ENCODE measurements around the gene FBRSL1.
"Not testable (repeated sequence)": the region's sequence is repeated elsewhere in the genome, so short reads cannot be mapped to it uniquely, and the experiment has no call there.

The FBRSL1 gene

DNA sequence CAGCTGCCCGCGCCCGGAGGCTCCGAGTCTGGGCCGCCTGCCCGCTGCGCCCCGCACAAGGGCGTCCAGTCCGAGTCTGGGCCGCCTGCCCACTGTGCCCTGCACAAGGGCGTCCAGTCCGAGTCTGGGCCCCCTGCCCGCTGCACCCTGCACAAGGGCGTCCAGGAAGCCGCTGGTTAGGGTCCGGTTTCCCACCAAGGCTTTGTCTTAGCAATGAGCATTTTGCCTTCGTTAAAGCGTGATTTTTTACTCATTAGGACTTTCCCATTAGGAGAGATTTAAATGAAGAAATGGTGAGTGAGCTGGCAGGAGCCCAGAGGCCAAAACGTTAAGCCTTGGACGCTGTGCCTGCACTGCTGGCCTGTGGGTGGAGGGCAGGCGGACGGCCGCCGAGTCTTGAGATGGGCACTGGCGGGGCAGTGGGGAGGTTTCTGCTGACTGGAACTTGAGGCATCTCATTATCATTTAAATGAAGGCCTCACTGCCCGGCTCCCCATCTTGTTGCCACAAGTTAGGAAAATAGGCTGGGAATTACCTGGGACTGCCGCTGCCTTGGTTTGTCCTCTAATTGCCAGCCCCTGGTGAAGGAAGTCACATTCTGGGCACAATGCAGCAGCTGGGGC lies 36.0 kb downstream of the FBRSL1 start:
- no peak for DNase-seq (ENCODE audit: low spot score)

- DNase-seq (ENCODE audit: low spot score): no peak
Measured at GRCh38 chr12:132527186-132527882, 37.4 kb downstream of the FBRSL1 start.

DNA sequence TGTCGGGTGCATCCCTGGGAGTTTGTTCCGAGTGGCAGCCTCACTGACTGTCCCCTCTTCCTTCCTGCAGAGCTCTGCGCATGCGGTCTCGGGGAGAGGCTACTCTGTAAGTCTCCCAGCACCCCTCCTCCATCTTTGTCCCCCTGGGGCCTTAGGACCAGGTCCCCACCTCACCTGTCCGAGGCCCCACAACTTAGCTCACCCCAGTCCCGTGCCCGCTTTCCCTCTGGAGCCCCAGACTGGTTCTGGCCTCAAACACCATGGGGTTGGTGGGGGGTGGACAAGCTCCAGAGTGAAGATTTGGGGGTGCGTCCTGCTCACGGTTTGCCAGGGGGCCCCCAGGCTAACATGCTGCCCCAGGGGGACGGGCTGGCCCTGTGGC lies 37.9 kb downstream of the FBRSL1 start:
- no peak for DNase-seq (ENCODE audit: low spot score)

- DNase-seq (ENCODE audit: low spot score): no peak
Measured at GRCh38 chr12:132528564-132529106, 38.7 kb downstream of the FBRSL1 start.

DNA sequence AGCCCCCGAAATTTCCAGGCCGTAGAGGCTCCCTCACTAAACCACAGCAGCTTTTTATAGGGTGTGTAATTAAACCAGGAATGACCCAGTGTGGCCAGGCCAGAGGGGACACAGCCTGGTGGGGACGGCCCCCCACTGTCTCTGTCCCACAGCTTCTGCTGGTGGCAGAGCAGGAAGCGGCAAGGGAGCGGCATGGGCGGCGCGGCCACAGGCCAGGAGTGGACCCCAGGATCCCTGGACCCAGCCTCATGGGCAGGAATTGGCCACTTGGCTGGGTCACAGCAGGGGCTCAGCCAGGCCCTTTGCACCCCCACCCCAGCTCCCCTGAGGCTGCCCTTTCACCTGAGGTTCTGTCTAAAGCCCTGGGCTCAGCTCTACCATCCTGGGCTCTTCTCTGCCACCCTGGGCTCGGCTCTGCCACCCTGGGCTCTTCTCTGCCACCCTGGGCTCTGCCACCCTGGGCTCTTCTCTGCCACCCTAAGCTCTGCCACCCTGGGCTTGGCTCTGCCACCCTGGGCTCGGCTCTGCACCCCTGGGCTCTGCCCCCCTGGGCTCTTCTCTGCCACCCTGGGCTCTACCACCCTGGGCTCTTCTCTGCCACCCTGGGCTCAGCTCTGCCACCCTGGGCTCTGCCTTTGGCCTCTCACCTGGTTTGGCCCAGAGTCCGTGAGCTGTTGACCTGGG lies 39.3 kb downstream of the FBRSL1 start:
- no peak for DNase-seq (ENCODE audit: low spot score)

DNA sequence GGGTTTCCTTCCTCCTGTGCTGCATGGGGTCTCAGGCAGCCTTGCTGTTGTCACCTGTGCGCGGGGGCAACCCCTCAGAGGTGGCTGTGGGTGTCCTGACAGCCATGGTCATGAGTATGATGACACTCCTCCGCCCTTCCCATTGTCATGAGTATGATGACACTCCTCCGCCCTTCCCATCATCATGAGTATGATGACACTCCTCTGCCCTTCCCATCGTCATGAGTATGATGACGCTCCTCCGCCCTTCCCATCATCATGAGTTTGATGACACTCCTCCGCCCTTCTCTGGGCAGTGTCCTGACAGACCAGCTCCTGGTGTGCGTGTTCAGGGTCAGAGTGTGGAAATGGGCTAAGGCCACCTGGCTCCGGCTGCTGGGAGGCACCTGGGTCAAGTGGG lies 40.0 kb downstream of the FBRSL1 start:
- DNase-seq (ENCODE audit: low spot score): no peak

GRCh38 chr12:132530447-132530846 lies 40.5 kb downstream of the FBRSL1 start:
- no peak for DNase-seq (ENCODE audit: low spot score)

DNA sequence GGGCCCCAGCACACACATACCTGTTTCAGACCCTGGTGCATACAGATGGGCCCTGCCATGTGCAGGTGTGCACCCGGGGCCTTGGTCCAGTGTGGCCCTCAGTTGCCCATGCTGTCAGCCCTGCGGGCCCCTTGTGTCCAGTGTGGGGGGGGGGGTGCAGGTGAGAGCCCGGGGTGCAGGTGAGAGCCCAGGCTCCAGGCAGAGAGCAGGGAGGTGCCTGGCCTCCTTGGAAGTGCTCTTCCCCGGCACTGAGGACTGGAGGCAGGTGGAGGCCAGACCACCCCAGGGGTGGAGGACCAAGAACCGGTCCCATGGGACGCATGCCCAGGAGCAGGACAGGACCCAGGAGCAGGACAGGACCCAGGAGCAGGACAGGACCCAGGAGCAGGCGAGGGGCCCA lies 40.9 kb downstream of the FBRSL1 start:
- DNase-seq (ENCODE audit: low spot score): no peak

GRCh38 chr12:132532711-132533583 lies 43.0 kb downstream of the FBRSL1 start:
- not testable (repeated sequence) for DNase-seq (ENCODE audit: low spot score)

- no peak for DNase-seq (ENCODE audit: low spot score)
Measured at GRCh38 chr12:132533584-132533958, 43.6 kb downstream of the FBRSL1 start.

- DNase-seq (ENCODE audit: low spot score): no peak
Measured at GRCh38 chr12:132534076-132534475, 44.1 kb downstream of the FBRSL1 start.

DNA sequence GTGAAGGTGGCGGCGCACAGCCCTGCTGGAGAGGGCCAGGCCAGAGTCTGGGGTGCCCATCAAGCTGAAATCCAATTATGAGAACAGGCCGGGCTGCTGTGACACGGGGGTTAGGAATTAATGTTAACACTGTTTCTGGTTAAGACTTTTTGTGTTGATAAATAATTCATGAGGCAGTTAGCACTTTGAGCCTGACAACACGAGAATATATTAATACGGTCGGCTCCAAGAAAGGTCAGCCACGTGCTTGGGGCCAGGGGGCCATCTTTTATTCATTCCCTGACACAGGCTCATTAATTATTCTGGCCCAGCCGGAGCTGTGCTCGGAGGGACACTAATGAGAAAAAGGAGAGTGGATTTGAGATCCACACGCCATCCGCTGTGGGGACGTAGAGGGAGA lies 45.1 kb downstream of the FBRSL1 start:
- no peak for DNase-seq (ENCODE audit: low spot score)

GRCh38 chr12:132536102-132536876 lies 46.3 kb downstream of the FBRSL1 start:
- DNase-seq (ENCODE audit: low spot score): no peak

- DNase-seq (ENCODE audit: low spot score): no peak
Measured at GRCh38 chr12:132537049-132537448, 47.1 kb downstream of the FBRSL1 start.

DNA sequence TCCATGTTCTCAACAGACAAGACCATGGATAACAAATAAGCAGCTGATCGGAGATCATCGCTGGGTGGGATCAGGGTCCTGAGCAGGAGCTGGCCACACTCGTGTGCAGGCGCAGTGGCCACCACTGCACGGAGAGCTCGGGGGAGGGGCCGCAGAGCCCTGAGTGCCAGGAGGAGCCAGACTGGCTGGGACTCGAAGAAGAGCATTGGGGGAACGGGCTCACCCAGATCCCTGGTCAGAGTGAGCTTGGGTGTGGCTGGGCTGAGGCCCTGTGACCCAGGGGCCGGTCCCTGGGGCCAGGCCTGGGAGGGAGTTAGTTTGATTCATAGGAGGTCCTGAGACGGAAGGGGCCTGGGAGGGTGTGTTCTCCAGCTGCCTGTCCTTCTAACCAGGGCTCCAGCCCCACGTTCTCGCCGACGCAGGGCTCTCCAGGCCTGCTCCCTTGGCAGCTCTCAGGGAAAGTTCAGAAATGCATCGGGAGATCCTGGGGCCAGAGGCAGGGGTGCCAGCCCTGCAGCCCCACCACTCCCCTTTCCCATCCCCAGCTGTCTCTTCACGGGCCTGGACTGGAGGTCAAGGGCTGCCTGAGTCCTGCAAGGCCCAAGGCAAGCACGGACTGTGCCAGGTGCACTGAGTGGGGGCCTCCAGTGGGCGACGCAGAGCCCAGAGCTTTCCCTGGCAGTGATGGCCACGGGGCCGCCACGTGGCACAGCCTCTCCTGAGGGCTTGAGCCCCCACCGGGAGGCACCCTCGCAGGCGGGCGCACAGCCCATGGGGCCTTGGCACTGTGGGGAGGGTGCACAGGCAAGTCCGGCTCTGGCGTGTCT lies 48.1 kb downstream of the FBRSL1 start:
- no peak for DNase-seq (ENCODE audit: low spot score)

GRCh38 chr12:132538663-132538990 lies 48.7 kb downstream of the FBRSL1 start:
- DNase-seq (ENCODE audit: low spot score): no peak

DNA sequence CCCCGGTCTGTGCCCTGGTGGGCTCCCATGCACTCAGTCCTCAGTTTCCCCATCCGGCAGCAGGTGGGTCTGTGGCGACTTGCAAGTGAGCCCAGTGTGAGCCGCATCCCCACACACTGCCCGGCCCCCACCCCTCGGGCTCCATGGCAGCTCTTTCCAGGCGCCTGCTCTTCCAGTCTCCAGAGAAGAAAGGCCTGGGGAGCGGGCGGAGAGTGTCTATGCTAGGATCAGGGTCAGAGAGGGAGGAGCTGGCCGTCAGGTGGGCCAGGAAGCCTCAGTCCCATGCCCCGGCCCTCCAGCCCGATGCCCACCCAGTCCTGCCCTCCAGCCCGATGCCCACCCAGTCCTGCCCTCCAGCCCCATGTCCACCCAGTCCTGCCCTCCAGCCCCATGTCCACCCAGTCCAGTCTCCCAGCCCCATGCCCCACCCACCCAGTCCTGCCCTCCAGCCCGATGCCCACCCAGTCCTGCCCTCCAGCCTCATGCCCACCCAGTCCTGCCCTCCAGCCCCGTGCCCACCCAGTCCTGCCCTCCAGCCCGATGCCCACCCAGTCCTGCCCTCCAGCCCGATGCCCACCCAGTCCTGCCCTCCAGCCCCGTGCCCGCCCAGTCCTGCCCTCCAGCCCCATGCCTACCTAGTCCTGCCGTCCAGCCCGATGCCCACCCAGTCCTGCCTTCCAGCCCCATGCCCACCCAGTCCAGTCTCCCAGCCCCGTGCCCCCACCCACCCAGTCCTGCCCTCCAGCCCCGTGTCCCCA lies 49.2 kb downstream of the FBRSL1 start:
- DNase-seq (ENCODE audit: low spot score): no peak

DNA sequence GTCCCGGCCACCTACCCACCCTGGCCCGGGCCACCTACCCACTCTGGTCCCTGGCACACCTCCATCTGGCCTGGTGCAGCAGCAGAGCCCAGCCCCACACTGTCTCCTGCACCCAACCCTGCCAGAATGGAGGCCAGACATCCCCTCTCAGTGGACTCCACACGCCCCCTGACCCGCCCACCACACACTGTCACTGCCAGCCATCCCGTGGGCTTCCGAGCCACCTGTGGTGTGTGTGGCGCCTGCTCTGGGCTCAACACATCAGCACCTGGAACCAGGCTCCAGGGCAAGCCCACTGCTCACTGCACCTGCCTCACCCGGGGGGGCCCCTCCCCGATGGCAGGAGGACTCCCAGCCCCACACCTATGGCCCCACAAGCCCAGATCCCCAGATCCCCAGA lies 50.5 kb downstream of the FBRSL1 start:
- no peak for DNase-seq (ENCODE audit: low spot score)

DNA sequence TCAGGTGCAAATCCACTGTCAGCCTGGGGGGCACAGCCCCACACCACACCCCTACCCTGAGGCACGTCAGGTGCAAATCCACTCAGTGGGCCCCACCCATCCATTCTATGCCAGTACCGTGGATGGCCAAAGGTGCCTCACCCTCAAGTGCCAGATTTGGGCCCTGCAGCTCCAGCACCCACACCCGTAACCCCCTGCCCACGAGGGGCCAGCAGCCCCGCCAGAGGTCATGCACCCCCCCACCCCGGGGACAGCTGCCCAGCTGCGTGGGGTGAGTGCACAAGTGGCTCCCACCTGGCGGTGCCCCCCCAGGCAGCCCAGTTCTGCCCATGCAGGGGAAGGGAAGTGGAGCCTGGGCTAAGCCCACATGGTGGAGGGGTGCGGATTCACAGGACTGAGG lies 51.2 kb downstream of the FBRSL1 start:
- DNase-seq (ENCODE audit: low spot score): no peak

DNA sequence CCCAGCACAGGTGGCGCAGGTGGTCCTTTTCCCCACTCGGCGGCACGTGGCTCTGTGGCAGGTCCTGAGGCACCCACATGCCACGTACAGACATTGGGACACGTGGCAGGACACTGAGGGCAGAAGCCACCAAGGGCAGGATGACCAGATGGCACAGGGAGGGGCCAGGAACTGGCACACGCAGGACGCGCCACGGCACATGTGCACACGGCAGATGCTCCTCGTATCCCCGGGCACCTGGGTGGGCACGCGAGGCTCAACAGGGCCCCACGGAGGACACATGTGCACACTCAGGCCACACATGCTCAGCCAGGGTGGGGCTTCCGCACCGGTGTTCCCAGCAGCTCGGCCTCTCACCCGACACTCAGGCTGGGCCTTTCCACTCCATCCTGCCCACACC lies 52.0 kb downstream of the FBRSL1 start:
- DNase-seq (ENCODE audit: low spot score): no peak
